Stimulated activated naive CD8-positive, alpha-beta T cell treated with anti-CD3 and anti-CD28 coated beads, Interleukin-15, Interleukin-2, amounts not matched to agents 100 ng/mL and 50 ng/mL, for 24 hours (primary cell): Measurements from ENCODE around the gene OXCT1.
"Not testable (repeated sequence)": the region's sequence is repeated elsewhere in the genome, so short reads cannot be mapped to it uniquely, and the experiment has no call there.

Experiments used
- H3K27ac Mint-ChIP-seq: one replicate; pipeline ENCODE4 v1.8.0; 2021; ENCODE audit warnings: mild to moderate bottlenecking, mixed read lengths
- H3K27me3 Mint-ChIP-seq: one replicate; pipeline ENCODE4 v1.8.0; 2021; ENCODE audit warnings: mixed read lengths
- H3K36me3 Mint-ChIP-seq: one replicate; pipeline ENCODE4 v1.8.0; 2021; ENCODE audit warnings: low read depth, mixed read lengths
- H3K4me1 Mint-ChIP-seq: one replicate; pipeline ENCODE4 v1.8.0; 2021; ENCODE audit warnings: low read depth, mixed read lengths
- H3K4me3 Mint-ChIP-seq: one replicate; pipeline ENCODE4 v1.8.0; 2021; ENCODE audit warnings: mild to moderate bottlenecking, mixed read lengths
- H3K9me3 Mint-ChIP-seq: one replicate; pipeline ENCODE4 v1.8.0; 2021; ENCODE audit warnings: mixed read lengths

OXCT1 gene

DNA sequence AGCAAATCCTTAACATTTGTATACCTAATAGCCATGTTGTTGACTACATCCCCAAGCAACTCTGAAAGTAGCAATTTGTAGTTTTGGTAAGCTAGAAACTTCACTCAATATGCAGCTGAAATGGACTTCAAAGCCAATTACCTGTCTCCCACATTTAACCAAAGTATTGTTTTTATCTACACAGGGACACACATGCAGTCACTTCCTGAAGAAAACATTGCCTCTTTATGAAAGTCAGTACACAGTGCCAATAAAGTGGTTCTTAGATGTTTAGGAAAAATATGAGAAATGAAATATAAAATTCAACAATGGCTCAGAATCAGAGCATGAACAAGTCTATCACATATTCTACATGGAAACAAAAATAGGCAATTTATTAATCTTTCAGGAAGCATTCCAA lies 49.2 kb downstream of the OXCT1 start:
- no peaks in the 10 kb centered on the region for H3K9me3 Mint-ChIP-seq
- no peaks in the 10 kb centered on the region for H3K27me3 Mint-ChIP-seq
- peaks cover 6% of the 10 kb centered on the region for H3K4me1 Mint-ChIP-seq
- H3K27ac Mint-ChIP-seq: no peak overlapping the region
- H3K36me3 Mint-ChIP-seq: peaks cover 74% of the 10 kb centered on the region
- H3K4me3 Mint-ChIP-seq: no peak overlapping the region

DNA sequence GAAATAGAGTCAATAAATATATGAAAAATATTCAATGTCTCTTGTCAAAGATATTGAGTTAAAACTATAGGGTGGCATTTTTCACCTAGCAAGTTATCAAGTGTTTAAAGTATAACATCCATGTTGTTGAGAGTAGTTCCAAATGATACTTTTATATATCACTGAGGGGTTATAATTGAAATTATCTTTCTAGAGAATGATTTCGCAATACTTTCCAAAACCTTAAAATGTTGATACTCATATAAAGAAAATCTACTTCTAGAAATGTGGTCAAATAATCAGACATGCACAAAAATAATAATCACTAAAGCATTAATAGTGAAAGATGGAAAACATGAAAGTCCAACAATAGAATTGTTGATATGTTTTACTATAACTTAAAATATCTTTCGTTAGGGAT lies 50.1 kb downstream of the OXCT1 start:
- no peak overlapping the region for H3K27ac Mint-ChIP-seq
- H3K4me1 Mint-ChIP-seq: peaks cover 9% of the 10 kb centered on the region
- no peak overlapping the region for H3K4me3 Mint-ChIP-seq
- H3K36me3 Mint-ChIP-seq: peaks cover 74% of the 10 kb centered on the region
- no peaks in the 10 kb centered on the region for H3K9me3 Mint-ChIP-seq
- no peaks in the 10 kb centered on the region for H3K27me3 Mint-ChIP-seq

DNA sequence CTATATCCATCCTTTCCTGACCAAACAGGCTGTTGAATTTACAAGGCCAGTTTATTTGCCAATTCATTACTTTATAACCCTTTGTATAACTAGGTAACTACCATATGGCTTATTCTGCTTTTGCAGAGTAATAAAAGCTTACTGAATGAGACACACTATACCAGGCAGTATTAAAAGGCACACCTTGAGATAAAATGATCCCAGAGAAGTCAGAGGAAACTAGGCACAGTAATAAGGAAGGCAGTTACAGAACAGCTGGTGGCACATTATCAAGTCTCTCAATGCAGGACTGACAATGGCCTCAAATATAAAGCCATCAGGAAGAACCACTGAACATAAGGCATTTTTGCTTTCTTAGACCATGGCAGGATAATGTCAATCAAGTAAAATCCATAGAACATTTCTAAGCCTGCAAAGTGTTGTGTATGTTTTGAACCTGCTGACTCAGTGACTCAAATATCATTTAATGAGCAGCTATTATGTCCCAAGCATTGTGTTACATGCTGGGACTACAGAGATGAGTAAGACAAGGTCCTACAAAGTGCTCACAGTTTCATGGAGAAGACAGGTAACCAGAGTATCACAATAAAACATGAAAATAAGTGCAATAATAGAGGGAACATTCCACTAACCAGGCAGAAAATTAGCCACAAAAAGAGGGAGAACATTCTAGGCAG lies 52.5 kb downstream of the OXCT1 start:
- Mint-ChIP-seq H3K27me3 (no peaks in the 10 kb centered on the region), H3K27ac (no peak overlapping the region), H3K4me1 (peaks cover 15% of the 10 kb centered on the region), H3K4me3 (no peak overlapping the region), H3K36me3 (peaks cover 72% of the 10 kb centered on the region), H3K9me3 (peaks cover 4% of the 10 kb centered on the region)

DNA sequence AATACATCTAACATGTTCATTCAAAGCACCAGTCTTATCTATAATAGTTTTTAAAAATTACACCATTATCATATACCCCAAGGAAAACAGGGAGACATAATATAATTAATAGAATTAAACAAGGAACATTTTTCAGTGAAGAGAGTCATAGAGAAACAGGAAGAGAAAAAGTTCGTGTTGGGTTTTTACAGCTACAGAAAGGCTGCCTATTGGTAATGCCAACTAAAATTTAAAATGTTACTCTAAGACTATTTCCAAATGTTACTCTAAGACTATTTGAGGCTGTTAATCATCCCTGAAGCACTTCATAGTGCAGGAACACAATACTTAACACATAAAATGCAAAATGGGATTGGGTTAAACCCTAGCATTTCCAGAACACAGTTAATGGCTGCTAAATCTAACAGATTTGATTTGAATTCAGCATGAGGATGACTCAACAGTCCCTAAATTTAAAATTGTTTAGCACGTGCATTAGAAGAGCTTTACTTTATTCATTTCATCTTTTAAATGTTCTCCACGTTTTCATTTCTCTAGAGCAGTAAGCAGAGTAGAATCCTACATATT lies 54.5 kb downstream of the OXCT1 start:
- peaks cover 72% of the 10 kb centered on the region for H3K36me3 Mint-ChIP-seq
- no peak overlapping the region for H3K27ac Mint-ChIP-seq
- no peaks in the 10 kb centered on the region for H3K27me3 Mint-ChIP-seq
- peaks cover 4% of the 10 kb centered on the region for H3K9me3 Mint-ChIP-seq
- peaks cover 16% of the 10 kb centered on the region for H3K4me1 Mint-ChIP-seq
- no peak overlapping the region for H3K4me3 Mint-ChIP-seq

DNA sequence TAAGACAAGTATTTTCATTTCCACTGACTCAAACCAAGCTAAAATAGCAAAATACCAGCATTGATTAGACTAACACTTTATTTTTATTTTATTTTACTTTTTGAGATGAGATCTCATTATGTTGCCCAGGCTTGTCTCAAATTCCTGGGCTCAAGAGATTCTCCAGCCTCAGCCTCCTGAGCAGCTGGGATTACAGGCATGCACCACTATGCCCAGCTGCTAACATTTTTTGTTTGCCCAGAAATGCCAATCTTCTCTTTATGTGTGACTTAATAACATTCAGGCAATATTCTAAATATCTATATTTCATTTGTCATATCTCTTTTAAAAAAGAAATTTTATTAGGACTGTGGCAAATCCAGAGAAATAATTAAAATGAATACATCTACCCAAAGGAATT lies 55.0 kb downstream of the OXCT1 start:
- peaks cover 74% of the 10 kb centered on the region for H3K36me3 Mint-ChIP-seq
- H3K4me1 Mint-ChIP-seq: peaks cover 21% of the 10 kb centered on the region
- no peak overlapping the region for H3K27ac Mint-ChIP-seq
- H3K27me3 Mint-ChIP-seq: no peaks in the 10 kb centered on the region
- H3K4me3 Mint-ChIP-seq: no peak overlapping the region
- H3K9me3 Mint-ChIP-seq: peaks cover 4% of the 10 kb centered on the region

DNA sequence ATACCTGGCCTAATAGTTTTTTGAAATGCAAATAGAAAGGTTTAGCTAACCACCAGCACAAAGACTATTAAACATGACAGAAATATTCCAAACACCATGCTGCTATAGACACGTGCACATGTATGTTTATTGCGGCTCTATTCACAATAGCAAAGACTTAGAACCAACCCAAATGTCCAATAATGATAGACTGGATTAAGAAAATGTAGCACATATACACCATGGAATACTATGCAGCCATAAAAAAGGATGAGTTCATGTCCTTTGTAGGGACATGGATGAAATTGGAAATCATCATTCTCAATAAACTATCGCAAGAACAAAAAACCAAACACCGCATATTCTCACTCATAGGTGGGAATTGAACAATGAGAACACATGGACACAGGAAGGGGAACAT lies 55.9 kb downstream of the OXCT1 start:
- Mint-ChIP-seq H3K36me3 (peaks cover 72% of the 10 kb centered on the region), H3K4me1 (peaks cover 31% of the 10 kb centered on the region)
- not testable (repeated sequence) for H3K27me3 Mint-ChIP-seq, H3K4me3 Mint-ChIP-seq, H3K27ac Mint-ChIP-seq, H3K9me3 Mint-ChIP-seq

DNA sequence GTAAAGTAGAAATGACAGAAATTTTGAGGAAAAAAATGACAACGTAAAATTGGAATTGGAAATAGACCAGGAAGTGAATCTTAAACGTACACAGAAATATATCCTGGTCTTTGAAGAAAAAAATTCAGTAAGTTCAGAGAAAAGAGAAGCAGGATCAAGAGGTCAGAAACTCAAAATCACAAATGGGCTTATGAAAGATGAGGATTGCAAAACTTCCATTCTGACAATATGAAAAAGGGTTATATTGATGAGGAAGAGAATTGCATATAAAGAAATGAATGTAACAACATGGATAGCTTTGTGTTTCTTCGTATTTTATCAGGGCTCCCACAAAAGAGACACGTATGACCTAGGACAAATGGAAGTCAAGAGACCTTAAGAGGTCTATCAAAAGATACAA lies 58.1 kb downstream of the OXCT1 start:
- H3K4me1 Mint-ChIP-seq: peaks cover 30% of the 10 kb centered on the region
- H3K36me3 Mint-ChIP-seq: peaks cover 71% of the 10 kb centered on the region
- H3K4me3 Mint-ChIP-seq: no peak overlapping the region
- no peak overlapping the region for H3K27ac Mint-ChIP-seq
- H3K27me3 Mint-ChIP-seq: no peaks in the 10 kb centered on the region
- peaks cover 4% of the 10 kb centered on the region for H3K9me3 Mint-ChIP-seq

DNA sequence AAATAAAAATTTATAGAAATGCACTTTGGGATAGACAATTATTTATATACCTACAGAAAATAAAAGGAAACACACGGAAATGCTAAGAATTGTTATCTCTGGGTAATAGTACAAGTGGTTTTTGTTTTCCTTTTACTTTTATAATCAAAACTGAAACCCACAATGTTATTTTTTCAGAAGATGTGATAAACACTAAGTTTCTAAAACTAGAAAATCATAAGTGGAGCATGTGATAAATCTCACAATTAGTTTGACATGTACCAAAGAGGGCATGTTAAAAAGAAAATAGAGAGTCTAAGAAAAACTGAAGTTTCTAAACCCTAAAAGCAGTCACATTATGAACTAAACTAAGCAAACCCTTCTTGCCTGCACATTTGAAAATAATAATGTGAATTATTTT lies 61.1 kb downstream of the OXCT1 start:
- Mint-ChIP-seq H3K27me3 (no peaks in the 10 kb centered on the region), H3K36me3 (peaks cover 83% of the 10 kb centered on the region), H3K27ac (no peak overlapping the region), H3K4me1 (peaks cover 24% of the 10 kb centered on the region), H3K9me3 (no peaks in the 10 kb centered on the region), H3K4me3 (no peak overlapping the region)

DNA sequence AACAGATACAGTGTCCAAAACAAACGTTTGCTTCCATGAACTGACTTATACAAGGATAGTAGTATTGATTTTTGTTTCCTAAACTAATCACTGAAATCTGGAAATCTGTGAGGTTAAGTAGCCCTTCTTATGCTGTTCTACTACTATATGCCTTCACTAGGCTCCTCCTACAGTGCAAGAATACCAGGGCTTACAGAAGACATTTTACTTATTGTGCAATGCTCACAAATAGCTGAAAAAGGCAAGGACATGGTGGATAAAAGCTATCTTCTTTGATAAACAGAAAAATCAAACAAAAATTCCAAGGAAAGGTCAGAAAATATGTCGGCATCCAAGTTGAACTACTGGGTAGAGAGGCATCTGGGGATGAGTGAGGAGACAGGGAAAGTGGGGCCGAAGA lies 61.9 kb downstream of the OXCT1 start:
- Mint-ChIP-seq H3K9me3 (no peaks in the 10 kb centered on the region), H3K4me1 (peaks cover 24% of the 10 kb centered on the region), H3K27ac (no peak overlapping the region), H3K27me3 (no peaks in the 10 kb centered on the region), H3K4me3 (no peak overlapping the region), H3K36me3 (peaks cover 85% of the 10 kb centered on the region)

DNA sequence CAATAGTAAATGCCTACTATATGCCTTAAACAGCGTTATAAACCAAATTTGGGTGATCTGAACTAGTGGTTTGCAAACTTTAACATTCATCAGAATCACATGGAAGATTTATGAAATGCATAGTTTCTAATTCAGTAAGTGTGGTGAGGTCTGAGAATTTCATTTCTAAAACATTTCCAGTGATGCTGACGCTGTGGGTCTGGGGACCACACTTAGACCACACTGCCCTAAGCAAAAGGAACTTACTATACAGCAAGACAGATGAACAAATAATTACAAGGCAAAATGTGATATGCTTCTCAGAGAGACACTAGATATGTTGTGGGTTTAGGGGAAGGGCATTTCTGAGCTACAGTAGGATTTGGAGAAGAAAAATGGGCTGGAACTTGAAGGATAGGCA lies 72.6 kb downstream of the OXCT1 start:
- peaks cover 79% of the 10 kb centered on the region for H3K36me3 Mint-ChIP-seq
- no peak overlapping the region for H3K4me3 Mint-ChIP-seq
- no peaks in the 10 kb centered on the region for H3K9me3 Mint-ChIP-seq
- no peaks in the 10 kb centered on the region for H3K27me3 Mint-ChIP-seq
- H3K27ac Mint-ChIP-seq: peak overlapping the region; percentile 74
- peaks cover 15% of the 10 kb centered on the region for H3K4me1 Mint-ChIP-seq

DNA sequence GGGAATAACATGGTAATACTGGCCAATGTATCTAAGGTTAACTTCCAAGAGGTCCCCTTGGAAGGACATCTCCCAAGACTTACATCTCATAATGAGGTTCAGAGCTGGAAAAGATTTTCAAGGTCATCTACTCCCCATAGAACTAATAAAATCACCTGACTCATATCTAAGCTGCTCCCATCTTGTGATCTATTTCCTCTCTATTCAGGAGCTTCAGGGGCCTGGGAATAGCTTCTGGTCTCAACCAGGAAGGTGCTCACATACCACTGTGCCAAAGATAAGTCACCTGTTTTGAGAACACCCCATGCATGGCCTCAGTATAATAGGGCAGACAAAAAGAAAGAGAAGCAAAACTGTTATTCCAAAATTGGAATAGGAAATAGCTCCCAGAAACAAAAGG lies 74.2 kb downstream of the OXCT1 start:
- no peaks in the 10 kb centered on the region for H3K9me3 Mint-ChIP-seq
- H3K27me3 Mint-ChIP-seq: no peaks in the 10 kb centered on the region
- H3K36me3 Mint-ChIP-seq: peaks cover 76% of the 10 kb centered on the region
- no peak overlapping the region for H3K27ac Mint-ChIP-seq
- no peak overlapping the region for H3K4me3 Mint-ChIP-seq
- H3K4me1 Mint-ChIP-seq: peaks cover 15% of the 10 kb centered on the region

DNA sequence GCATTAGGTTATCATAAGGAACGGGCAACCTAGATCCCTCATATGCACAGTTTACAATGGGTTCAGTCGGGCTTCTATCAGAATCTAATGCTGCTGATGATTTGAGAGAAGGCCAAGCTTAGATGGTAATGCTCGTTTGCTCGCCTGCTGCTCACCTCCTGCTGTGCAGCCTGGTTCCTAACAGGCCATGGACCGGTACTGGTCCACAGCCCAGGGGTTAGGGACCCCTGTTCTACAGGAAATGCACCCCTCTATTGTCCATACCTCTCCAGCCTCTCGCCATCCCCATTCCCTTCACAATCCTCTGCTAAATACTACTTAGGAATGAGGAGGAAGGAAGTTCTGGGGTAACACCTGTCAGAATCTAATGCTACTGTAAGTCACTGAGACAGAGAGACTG lies 75.1 kb downstream of the OXCT1 start:
- H3K27ac Mint-ChIP-seq: no peak overlapping the region
- H3K9me3 Mint-ChIP-seq: no peaks in the 10 kb centered on the region
- H3K36me3 Mint-ChIP-seq: peaks cover 67% of the 10 kb centered on the region
- peaks cover 15% of the 10 kb centered on the region for H3K4me1 Mint-ChIP-seq
- H3K27me3 Mint-ChIP-seq: no peaks in the 10 kb centered on the region
- H3K4me3 Mint-ChIP-seq: no peak overlapping the region

DNA sequence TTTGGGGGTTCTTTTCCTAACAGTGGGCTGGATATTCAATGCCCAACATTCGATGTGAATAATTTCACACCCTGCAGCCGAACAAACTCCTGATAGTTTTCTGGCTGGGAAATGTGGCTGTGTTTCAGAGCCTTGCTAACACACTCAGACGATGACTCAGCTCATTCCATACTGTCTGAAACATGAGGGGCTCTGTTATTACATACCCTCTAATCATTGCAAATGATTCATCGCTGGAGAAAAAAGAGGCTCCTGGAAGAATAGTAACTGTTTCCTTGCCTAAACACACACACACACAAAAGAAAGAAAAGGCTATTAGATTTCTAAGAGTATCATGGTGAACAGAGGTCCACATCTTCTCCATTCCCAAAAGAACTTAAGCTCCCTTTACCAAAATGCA lies 75.8 kb downstream of the OXCT1 start:
- Mint-ChIP-seq H3K4me3 (no peak overlapping the region), H3K4me1 (peaks cover 15% of the 10 kb centered on the region), H3K27me3 (no peaks in the 10 kb centered on the region), H3K9me3 (no peaks in the 10 kb centered on the region), H3K27ac (no peak overlapping the region), H3K36me3 (peaks cover 61% of the 10 kb centered on the region)

DNA sequence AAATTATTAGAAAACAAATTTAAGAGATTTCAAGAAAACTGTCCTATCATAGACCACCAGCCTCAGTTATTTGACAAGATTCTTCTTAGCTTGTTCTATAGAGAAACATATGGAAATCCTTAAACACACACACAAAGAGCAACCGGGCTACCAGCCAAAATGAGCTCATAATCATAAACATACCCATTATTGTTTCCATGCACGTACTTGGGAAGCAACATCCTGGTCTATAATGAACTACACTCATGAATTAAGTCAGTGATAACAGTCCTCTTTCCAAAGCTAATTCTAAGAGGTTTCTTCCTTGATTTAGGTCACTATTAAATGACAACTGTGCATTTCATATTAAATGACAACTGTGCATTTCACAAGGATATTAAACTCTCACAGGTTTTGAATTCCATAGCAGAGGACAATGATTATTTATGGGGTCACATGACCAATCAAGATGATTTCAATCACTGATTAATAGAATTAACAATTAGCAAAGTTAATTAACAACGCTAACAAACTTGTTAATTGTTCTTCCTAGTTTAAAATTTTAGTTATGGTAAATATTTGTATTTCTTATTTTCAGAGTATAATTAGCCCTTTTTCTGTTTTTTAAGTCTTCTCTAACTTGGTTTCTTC lies 77.0 kb downstream of the OXCT1 start:
- Mint-ChIP-seq H3K36me3 (peaks cover 68% of the 10 kb centered on the region), H3K9me3 (no peaks in the 10 kb centered on the region), H3K27me3 (no peaks in the 10 kb centered on the region), H3K4me1 (peaks cover 13% of the 10 kb centered on the region), H3K27ac (no peak overlapping the region), H3K4me3 (no peak overlapping the region)

DNA sequence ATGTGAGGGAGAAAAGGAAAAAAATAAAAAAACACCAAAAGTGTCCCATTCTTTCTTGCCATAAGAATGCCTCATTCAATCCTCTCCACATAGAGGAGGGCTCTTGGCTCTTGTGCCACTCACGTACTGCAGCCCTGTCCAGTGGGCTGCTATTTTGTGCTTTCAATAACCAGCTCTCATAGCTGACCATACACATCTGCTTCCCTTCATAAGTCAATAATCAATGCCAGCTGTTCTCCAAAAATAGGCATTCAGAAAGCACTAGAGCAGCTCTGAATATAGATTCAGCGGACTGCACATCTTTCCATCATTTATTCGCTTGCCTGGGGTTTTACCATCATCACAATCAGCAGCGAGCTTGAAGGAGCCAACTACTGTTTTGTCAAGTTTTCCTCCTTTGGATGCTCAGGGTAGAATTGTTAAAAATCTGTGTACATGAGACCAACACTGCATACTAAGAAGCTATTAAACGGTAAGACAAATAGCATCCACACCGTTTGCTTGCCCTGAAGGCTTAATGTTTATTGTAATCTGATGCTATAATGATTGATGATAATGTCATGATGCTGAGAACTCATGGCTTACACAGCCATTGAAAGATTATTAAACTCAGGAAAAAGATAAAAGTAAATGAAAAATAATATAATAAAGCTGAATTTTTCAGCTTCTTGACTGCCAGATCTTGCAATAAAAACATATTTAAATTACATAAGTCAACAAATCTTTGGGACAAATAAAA lies 80.0 kb downstream of the OXCT1 start:
- Mint-ChIP-seq H3K36me3 (peaks cover 72% of the 10 kb centered on the region), H3K4me3 (no peak overlapping the region), H3K27ac (no peak overlapping the region), H3K4me1 (no peaks in the 10 kb centered on the region), H3K27me3 (no peaks in the 10 kb centered on the region), H3K9me3 (no peaks in the 10 kb centered on the region)
